Karpas-422 (cell line): ENCODE measurements around the gene SOX9. TPM values are rescaled to one million over a fixed set of nuclear protein-coding genes. Genes with fewer than 3 reads are reported as not detected.

Experiments
- DNase-seq: peaks from one replicate; pipeline ENCODE4 v3.0.0-alpha.2; 2015
- H2AFZ ChIP-seq: fragments of 200-600 bp; sonication (generic); 2 replicates; pipeline ENCODE4 v1.6.1; 2014; ENCODE audit warnings: antibody characterized with exemption, low read length, mixed read lengths
- H3K27ac ChIP-seq: fragments of 200-600 bp; sonication (generic); 2 replicates; pipeline ENCODE4 v1.5.1; 2014; ENCODE audit warnings: mild to moderate bottlenecking, low read length, moderate library complexity
- H3K27me3 ChIP-seq: fragments of 200-600 bp; sonication (generic); 2 replicates; pipeline ENCODE4 v1.6.1; 2014; ENCODE audit warnings: low read length, mixed read lengths
- H3K36me3 ChIP-seq: fragments of 200-600 bp; sonication (generic); 2 replicates; pipeline ENCODE4 v1.6.1; 2014; ENCODE audit warnings: low read length, mixed read lengths; ENCODE audit not compliant: insufficient read depth
- H3K4me1 ChIP-seq: fragments of 200-600 bp; sonication (generic); 2 replicates; pipeline ENCODE4 v1.6.1; 2014; ENCODE audit warnings: mild to moderate bottlenecking, low read length, mixed read lengths
- H3K4me2 ChIP-seq: fragments of 200-600 bp; sonication (generic); 2 replicates; pipeline ENCODE4 v1.6.1; 2014; ENCODE audit warnings: low read length, low read depth, mild to moderate bottlenecking; ENCODE audit not compliant: poor library complexity, severe bottlenecking
- H3K4me3 ChIP-seq: fragments of 200-600 bp; sonication (generic); 2 replicates; pipeline ENCODE4 v1.5.1; 2014; ENCODE audit warnings: mild to moderate bottlenecking, antibody characterized with exemption, low read length, mixed read lengths
- H3K79me2 ChIP-seq: fragments of 200-600 bp; sonication (generic); 2 replicates; pipeline ENCODE4 v1.6.1; 2014; ENCODE audit warnings: mild to moderate bottlenecking, low read length, mixed read lengths
- H3K9ac ChIP-seq: fragments of 200-600 bp; sonication (generic); 2 replicates; pipeline ENCODE4 v1.6.0; 2014; ENCODE audit warnings: low read length
- H3K9me2 ChIP-seq: fragments of 200-600 bp; sonication (generic), shearing (Covaris generic); replicated peaks from 2 replicates; pipeline ENCODE4 v1.6.0; 2014; ENCODE audit warnings: mild to moderate bottlenecking, low read length, moderate library complexity; ENCODE audit not compliant: insufficient read depth
- H3K9me3 ChIP-seq: fragments of 300-700, 200-600 bp; sonication (generic); 2 replicates; pipeline ENCODE4 v1.6.1; 2014; ENCODE audit warnings: low read length, mixed read lengths
- H4K20me1 ChIP-seq: fragments of 200-600 bp; sonication (generic); 2 replicates; pipeline ENCODE4 v1.6.1; 2014; ENCODE audit warnings: mild to moderate bottlenecking, antibody characterized with exemption, low read length, low read depth; ENCODE audit not compliant: insufficient read depth
- total RNA-seq: library from RNA; depleted of rRNA; stranded (reverse); fragments of >200 nt; shearing (Covaris generic); gene quantifications from 2 replicates; pipeline ENCODE4 v1.2.3, GENCODE V29; 2014; ENCODE audit warnings: low replicate concordance

Gene SOX9
- total RNA-seq, 1 experiment from 2014 or later, result 30.3 TPM

DNA sequence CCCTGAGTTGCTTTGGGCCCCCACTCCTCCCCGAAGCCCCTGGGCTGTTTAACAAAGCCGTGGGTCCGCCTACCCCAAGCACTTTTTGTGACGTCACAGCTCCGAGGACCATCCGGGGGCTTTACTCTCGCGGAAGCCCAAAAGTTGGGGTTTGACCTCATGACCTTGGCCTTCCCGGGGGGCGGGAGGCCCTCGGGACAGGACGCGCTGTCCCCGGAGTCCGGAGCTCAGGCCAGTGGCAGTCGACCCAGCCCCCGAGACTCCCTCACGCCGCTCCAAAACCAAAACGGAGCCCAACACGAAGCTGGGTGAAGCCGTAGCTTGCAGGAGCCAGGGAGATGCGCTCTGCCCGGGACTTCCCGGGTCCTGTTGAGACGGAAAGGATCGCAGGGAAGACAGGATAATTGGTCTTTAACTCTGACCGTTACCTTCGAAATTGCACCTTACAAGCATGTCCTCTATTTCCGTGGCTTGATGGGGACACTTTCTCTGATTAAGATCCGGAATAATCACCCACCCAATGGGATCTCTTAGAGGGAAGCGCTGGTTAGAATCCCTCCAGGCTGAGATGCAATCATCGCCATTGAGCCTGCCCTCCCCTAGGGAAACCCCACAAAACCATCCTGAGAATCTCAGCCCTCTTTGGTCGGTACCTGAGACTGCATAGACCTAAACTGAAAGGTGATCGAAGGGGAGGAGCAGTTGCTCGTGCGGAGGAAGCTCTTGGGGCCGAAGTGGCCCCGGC lies 4.9 kb upstream of the SOX9 start:
- Histone ChIP-seq H2AFZ (no peak overlapping the region), H3K27me3 (no peaks in the 10 kb centered on the region), H3K27ac (no peak overlapping the region), H3K4me2 (no peak overlapping the region), H3K4me3 (no peak overlapping the region), H3K79me2 (no peaks in the 10 kb centered on the region), H3K9me3 (no peaks in the 10 kb centered on the region), H3K36me3 (no peaks in the 10 kb centered on the region), H4K20me1 (no peaks in the 10 kb centered on the region), H3K9me2 (no peaks in the 10 kb centered on the region), H3K9ac (no peak overlapping the region), H3K4me1 (peaks cover 16% of the 10 kb centered on the region)
- DNase-seq, result no peak

DNA sequence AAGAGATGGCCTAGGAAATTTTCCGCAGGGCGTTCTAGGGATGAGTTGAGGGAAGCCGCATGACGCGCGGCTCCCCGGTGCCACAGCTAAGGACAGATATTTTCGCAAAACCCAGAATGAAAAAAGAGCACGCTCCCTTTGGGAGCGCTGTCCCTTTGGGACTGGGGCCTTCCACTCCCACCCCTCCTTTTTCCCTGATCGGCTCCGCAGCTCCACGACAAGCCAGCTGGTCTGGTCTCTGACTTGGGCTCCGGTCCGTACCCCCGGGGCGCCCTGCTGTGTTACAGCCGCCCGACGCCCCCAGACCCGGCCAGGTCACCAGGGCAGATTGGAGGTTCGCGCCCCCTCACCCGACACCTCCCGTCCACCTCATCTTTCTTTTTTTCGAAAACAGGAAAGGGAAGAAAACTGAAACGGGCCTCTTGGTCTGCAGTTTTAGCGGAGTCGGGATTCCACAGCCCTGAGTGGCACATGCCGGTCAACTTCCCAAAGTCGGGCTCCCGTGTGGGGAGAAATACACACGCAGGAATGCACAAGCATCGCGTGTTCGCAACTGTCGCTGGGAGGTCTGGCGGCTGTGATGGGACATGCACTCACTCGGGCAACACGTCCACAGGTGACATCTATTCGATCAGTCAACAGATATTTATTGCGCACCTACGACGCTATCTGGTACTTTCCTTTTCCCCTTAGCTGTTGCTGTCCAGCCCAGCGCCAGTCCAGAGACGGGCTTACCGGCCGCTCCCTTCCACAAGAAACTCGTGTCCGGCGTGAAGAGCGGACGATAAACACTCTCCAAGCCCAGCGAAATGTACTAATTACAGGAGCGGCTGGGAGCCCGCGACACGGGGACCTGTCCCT lies 3.9 kb upstream of the SOX9 start:
- H3K9me2 ChIP-seq, result no peaks in the 10 kb centered on the region
- no peak overlapping the region for H3K4me3 ChIP-seq
- DNase-seq, result no peak
- H3K4me1 ChIP-seq, result peaks cover 21% of the 10 kb centered on the region
- H3K27ac ChIP-seq, result no peak overlapping the region
- H4K20me1 ChIP-seq, result peaks cover 7% of the 10 kb centered on the region; the same call in 1 of the 2 replicates
- no peak overlapping the region for H3K9ac ChIP-seq
- no peak overlapping the region for H3K4me2 ChIP-seq
- H3K9me3 ChIP-seq, result no peaks in the 10 kb centered on the region
- no peaks in the 10 kb centered on the region for H3K27me3 ChIP-seq
- H2AFZ ChIP-seq, result no peak overlapping the region
- H3K36me3 ChIP-seq, result no peaks in the 10 kb centered on the region
- H3K79me2 ChIP-seq, result peaks cover 9% of the 10 kb centered on the region; the same call in 1 of the 2 replicates

DNA sequence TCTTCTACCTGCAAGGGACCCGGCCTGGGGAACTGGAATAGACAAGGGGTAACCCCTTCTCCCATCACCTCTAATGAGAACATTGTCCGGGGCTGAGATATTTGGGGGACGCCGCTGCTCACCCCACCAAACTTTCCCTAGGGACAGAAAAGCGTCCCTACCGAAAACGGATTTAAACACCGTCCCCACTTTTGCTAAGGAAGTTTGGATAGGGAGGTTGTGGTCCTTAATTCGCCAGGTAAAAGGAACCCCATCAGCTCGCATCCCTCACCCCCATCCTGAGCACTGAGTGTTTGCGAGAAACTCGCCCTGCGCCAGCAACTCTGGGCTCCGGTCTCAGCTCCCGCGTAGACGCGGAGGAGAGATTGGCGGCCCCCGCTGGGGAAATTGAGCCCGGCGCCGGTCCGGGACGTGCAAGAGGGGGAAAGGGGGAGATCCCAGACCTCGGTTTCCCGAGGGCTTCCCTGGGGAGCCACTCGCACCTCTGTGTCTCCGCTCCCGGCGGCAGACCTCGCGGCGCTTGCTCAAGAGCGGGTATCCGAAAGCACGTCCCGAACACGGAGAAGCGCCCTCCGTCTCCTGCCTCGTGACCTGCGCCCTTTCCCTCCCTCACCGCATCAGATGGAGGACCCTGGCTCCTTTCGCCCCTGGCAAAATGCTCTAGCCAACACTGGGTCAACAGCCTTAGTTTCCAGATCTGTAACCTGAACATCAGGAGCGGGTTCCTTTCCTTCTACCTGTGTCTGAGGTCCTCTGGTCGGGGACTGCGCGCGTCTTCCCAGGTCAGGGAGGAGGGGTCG lies 3.1 kb upstream of the SOX9 start:
- H2AFZ ChIP-seq, result no peak overlapping the region

DNA sequence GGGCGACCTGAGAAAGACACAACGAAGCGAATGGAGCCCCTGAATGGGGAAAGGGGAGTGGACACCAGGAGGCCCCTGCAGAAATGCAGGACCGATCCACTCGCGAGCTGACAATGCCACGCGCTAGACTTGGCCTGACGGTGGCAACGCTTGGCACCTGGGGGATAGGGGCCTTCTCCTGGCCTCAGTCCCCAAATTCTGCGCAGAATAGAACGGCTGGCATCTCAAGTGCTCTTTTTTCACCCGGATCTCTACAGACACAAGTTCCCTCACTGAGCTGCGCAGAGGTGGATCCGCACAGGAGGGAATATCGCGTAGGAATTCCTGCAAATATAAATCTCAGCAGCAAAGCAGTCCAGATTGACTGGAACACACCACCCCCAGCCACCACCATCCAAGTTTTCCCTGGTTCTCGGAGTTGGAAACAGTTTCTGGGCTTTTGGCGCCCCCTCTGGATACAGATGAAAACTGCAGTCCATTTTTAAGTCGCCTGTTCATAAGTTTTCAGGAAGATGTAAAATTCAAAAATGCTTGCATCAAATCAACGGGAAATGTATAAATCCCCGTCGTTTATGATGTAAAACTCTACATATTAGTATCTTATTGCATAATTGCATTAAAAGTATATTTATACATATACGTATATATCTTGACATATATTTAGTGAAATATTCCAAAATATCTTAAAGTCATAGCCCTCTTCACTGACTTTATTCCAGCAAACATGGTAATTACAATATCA lies 2.3 kb upstream of the SOX9 start:
- no peak overlapping the region for H3K27ac ChIP-seq
- no peaks in the 10 kb centered on the region for H3K9me2 ChIP-seq
- peaks cover 11% of the 10 kb centered on the region; the same call in 1 of the 2 replicates for H3K79me2 ChIP-seq
- 0 out of 2 replicates have a peak overlapping the region, but pooled peaks have one; percentile 4 for H3K4me3 ChIP-seq
- DNase-seq, result peak; percentile 82
- no peaks in the 10 kb centered on the region for H3K27me3 ChIP-seq
- peaks cover 31% of the 10 kb centered on the region for H3K4me1 ChIP-seq
- peaks cover 10% of the 10 kb centered on the region for H3K36me3 ChIP-seq
- H3K9ac ChIP-seq, result no peak overlapping the region
- H2AFZ ChIP-seq, result no peak overlapping the region
- no peaks in the 10 kb centered on the region for H3K9me3 ChIP-seq
- peaks cover 21% of the 10 kb centered on the region for H4K20me1 ChIP-seq
- H3K4me2 ChIP-seq, result peak overlapping the region; percentile 39

More for the DNA sequence above, 3.1 kb upstream of the SOX9 start:
- Histone ChIP-seq H4K20me1 (peaks cover 13% of the 10 kb centered on the region), H3K27ac (no peak overlapping the region), H3K9me3 (no peaks in the 10 kb centered on the region), H3K9me2 (no peaks in the 10 kb centered on the region), H3K27me3 (no peaks in the 10 kb centered on the region), H3K9ac (no peak overlapping the region), H3K4me3 (no peak overlapping the region), H3K4me2 (no peak overlapping the region), H3K36me3 (peaks cover 3% of the 10 kb centered on the region; the same call in 1 of the 2 replicates), H3K79me2 (peaks cover 11% of the 10 kb centered on the region; the same call in 1 of the 2 replicates), H3K4me1 (peaks cover 24% of the 10 kb centered on the region)
- DNase-seq, result no peak

DNA sequence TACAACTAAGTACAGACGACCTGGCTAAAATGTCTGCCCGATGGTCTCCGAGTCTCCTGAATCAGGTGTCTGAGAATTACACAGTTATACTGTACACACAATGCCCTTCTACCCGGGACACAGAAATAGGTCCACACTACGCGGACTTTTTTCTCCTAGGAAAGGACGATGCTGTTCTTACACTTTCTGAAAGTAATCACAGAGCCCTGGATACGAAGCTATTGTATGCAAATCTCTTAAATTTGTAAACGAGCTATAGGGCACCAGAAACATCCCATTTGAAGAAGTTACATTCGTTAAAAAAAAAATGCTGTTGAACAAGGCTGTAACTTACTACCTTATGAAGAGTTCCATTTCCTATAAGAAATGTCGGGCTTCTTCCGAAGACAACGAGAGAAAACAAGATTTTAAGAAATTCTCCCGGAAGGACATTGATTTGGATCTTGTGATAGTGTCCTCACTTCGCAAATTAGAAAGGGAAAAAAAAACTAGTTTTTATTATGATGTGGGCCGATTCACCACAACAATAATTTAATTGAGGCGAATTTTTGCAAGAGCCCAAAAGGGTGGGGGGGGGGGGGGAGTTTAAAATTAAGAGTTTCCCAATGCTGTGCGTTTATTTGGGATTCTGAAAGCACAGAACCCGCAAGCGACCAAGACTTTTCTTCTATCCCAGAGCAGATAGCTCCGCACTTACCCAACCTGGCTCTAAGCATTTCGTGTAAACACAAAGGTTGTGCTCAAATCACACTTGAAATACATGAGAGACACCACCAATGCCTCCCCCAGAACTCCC lies 1.5 kb upstream of the SOX9 start:
- no peak for DNase-seq
- 0 out of 2 replicates have a peak overlapping the region, but pooled peaks have one; percentile 59 for H3K9ac ChIP-seq
- H3K79me2 ChIP-seq, result peaks cover 11% of the 10 kb centered on the region; the same call in 1 of the 2 replicates
- H3K4me3 ChIP-seq, result peak overlapping the region; percentile 63; the same call in 1 of the 2 replicates
- H3K36me3 ChIP-seq, result peaks cover 15% of the 10 kb centered on the region
- H2AFZ ChIP-seq, result no peak overlapping the region; the same call in 1 of the 2 replicates
- H3K4me2 ChIP-seq, result peak overlapping the region; percentile 39
- no peaks in the 10 kb centered on the region for H3K27me3 ChIP-seq
- H3K9me3 ChIP-seq, result no peaks in the 10 kb centered on the region
- no peak overlapping the region for H3K27ac ChIP-seq
- H3K4me1 ChIP-seq, result peaks cover 33% of the 10 kb centered on the region
- H4K20me1 ChIP-seq, result peaks cover 26% of the 10 kb centered on the region
- H3K9me2 ChIP-seq, result no peaks in the 10 kb centered on the region

DNA sequence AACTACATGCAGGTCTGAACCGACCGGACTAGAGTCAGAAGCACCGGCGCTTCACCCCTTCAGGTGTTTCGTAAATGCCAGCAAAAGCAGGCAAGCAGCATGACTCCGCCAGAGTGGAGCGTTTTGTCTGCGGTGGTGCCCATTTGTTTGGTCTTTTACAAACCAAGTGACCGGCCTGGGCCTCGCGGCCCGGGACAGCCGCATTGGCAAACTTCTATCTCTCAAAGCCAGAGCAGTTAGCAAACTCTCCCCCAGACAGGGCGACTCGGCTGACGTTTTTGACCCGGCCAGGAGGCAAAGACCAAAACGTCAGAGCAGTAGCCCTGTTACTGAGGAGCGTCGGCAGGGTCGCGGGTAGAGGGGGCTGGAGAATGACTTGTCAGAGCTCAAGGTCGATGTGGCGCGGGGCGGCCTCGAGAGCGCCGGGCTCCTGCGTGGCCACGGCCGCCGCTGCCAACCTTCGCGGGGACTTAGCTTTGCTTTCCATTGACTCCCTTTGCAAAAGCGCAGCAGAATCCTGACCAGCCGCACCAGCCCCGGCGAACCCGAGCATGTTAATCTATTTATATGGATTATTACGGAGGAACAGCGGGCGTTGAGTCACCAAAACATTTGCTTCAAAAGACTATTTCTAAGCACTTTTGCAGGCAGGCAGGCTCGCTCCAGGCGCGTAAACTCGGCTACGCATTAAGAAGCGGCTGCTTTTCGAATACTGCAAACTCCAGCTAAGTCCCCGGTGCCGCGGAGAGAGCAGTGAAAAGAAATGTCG lies 763 bp upstream of the SOX9 start:
- peak; percentile 80 for DNase-seq
- peak overlapping the region; percentile 63 for H3K4me3 ChIP-seq
- peaks cover 11% of the 10 kb centered on the region; the same call in 1 of the 2 replicates for H3K79me2 ChIP-seq
- H3K9me3 ChIP-seq, result no peaks in the 10 kb centered on the region
- H2AFZ ChIP-seq, result peak overlapping the region; percentile 56; the same call in 1 of the 2 replicates
- no peaks in the 10 kb centered on the region for H3K27me3 ChIP-seq
- H3K9ac ChIP-seq, result peak overlapping the region; percentile 59
- no peaks in the 10 kb centered on the region for H3K9me2 ChIP-seq
- peaks cover 22% of the 10 kb centered on the region for H3K36me3 ChIP-seq
- H3K27ac ChIP-seq, result no peak overlapping the region
- peaks cover 36% of the 10 kb centered on the region for H3K4me1 ChIP-seq
- peaks cover 29% of the 10 kb centered on the region for H4K20me1 ChIP-seq
- H3K4me2 ChIP-seq, result peak overlapping the region; percentile 83
